Glutamatergic neuron (in vitro differentiated cells): ENCODE measurements around the gene PLOD3. TPM values are rescaled to one million over a fixed set of nuclear protein-coding genes. Genes with fewer than 3 reads are reported as not detected.
A peak's percentile ranks its signal among the peaks of the same experiment; 100 is the strongest.
"Not testable (repeated sequence)": the region's sequence is repeated elsewhere in the genome, so short reads cannot be mapped to it uniquely, and the experiment has no call there.

Experiments
- DNase-seq: peaks from one replicate; pipeline ENCODE4 v3.0.0; 2022
- H3K27ac Mint-ChIP-seq: one replicate; pipeline ENCODE4 v1.8.0; 2020; ENCODE audit warnings: mild to moderate bottlenecking, mixed read lengths, inconsistent platforms; ENCODE audit not compliant: unreplicated experiment
- H3K27me3 Mint-ChIP-seq: one replicate; pipeline ENCODE4 v1.8.0; 2020; ENCODE audit warnings: mild to moderate bottlenecking, moderate library complexity, mixed read lengths, inconsistent platforms; ENCODE audit not compliant: unreplicated experiment
- H3K36me3 Mint-ChIP-seq: one replicate; pipeline ENCODE4 v1.8.0; 2020; ENCODE audit warnings: mild to moderate bottlenecking, mixed read lengths, inconsistent platforms; ENCODE audit not compliant: unreplicated experiment
- H3K4me1 Mint-ChIP-seq: one replicate; pipeline ENCODE4 v1.8.0; 2020; ENCODE audit warnings: mild to moderate bottlenecking, low read depth, mixed read lengths, inconsistent platforms; ENCODE audit not compliant: unreplicated experiment
- H3K4me3 Mint-ChIP-seq: one replicate; pipeline ENCODE4 v1.8.0; 2020; ENCODE audit warnings: mild to moderate bottlenecking, mixed read lengths, inconsistent platforms; ENCODE audit not compliant: unreplicated experiment
- H3K9me3 Mint-ChIP-seq: one replicate; pipeline ENCODE4 v1.8.0; 2020; ENCODE audit warnings: mild to moderate bottlenecking, moderate library complexity, mixed read lengths, inconsistent platforms; ENCODE audit not compliant: unreplicated experiment
- CTCF ChIP-seq: fragments of 200-600 bp; sonication (generic); IDR thresholded peaks from one replicate; pipeline ENCODE4 v1.5.0; 2021; ENCODE audit not compliant: partially characterized antibody, unreplicated experiment
- total RNA-seq: library from RNA; stranded (reverse); fragmentation: NEBNext Ultra II Directional; extraction: Animal tissue kit (Norgen Biotek cat#: 25700); gene quantifications from one replicate; pipeline ENCODE4 v1.2.1, GENCODE V29; 2021; ENCODE audit not compliant: unreplicated experiment

Gene PLOD3
- total RNA-seq, 1 donor from 2014 or later = 47.1 TPM

GRCh38 chr7:101255796-101256195 lies 38.4 kb upstream of the PLOD3 start:
- Mint-ChIP-seq H3K27me3 (peaks cover 1% of the 10 kb centered on the region), H3K9me3 (peaks cover 3% of the 10 kb centered on the region), H3K4me3 (no peak overlapping the region), H3K36me3 (no peaks in the 10 kb centered on the region), H3K27ac (no peak overlapping the region), H3K4me1 (peaks cover 4% of the 10 kb centered on the region)
- TF ChIP-seq CTCF = no peak
- no peak for DNase-seq

GRCh38 chr7:101253199-101253598 lies 35.8 kb upstream of the PLOD3 start:
- not testable (repeated sequence) for H3K27ac Mint-ChIP-seq, H3K36me3 Mint-ChIP-seq, DNase-seq, H3K4me3 Mint-ChIP-seq, H3K27me3 Mint-ChIP-seq, H3K9me3 Mint-ChIP-seq, H3K4me1 Mint-ChIP-seq

GRCh38 chr7:101251871-101252659 lies 34.7 kb upstream of the PLOD3 start:
- H3K4me3 Mint-ChIP-seq = peak overlapping the region; percentile 99
- DNase-seq = peak; percentile 99
- peaks cover 1% of the 10 kb centered on the region for H3K27me3 Mint-ChIP-seq
- H3K4me1 Mint-ChIP-seq = peaks cover 5% of the 10 kb centered on the region
- peak overlapping the region; percentile 88 for H3K27ac Mint-ChIP-seq
- TF ChIP-seq CTCF = no peak
- H3K36me3 Mint-ChIP-seq = no peaks in the 10 kb centered on the region
- peaks cover 3% of the 10 kb centered on the region for H3K9me3 Mint-ChIP-seq

- peaks cover 1% of the 10 kb centered on the region for H3K27me3 Mint-ChIP-seq
- H3K36me3 Mint-ChIP-seq = no peaks in the 10 kb centered on the region
- no peaks in the 10 kb centered on the region for H3K9me3 Mint-ChIP-seq
- H3K4me1 Mint-ChIP-seq = peaks cover 5% of the 10 kb centered on the region
- DNase-seq = no peak
- no peak overlapping the region for H3K27ac Mint-ChIP-seq
- peak overlapping the region; percentile 2 for H3K4me3 Mint-ChIP-seq
- TF ChIP-seq CTCF = no peak
Measured at GRCh38 chr7:101250324-101250723, 32.9 kb upstream of the PLOD3 start.

GRCh38 chr7:101248276-101248675 lies 30.9 kb upstream of the PLOD3 start:
- Mint-ChIP-seq H3K36me3 (no peaks in the 10 kb centered on the region), H3K27ac (no peak overlapping the region)

More at GRCh38 chr7:101248276-101248675, 30.9 kb upstream of the PLOD3 start:
- H3K9me3 Mint-ChIP-seq = peaks cover 5% of the 10 kb centered on the region
- DNase-seq = no peak
- peaks cover 3% of the 10 kb centered on the region for H3K27me3 Mint-ChIP-seq
- H3K4me3 Mint-ChIP-seq = no peak overlapping the region
- TF ChIP-seq CTCF = no peak
- H3K4me1 Mint-ChIP-seq = peaks cover 11% of the 10 kb centered on the region
